Fibroblast of lung (primary cell): Measurements from ENCODE around the gene KDM8. TPM values are rescaled to one million over a fixed set of nuclear protein-coding genes. Genes with fewer than 3 reads are reported as not detected.
"Not testable (repeated sequence)": the region's sequence is repeated elsewhere in the genome, so short reads cannot be mapped to it uniquely, and the experiment has no call there.

ENCODE experiments used
- DNase-seq, 2 donors: peaks; one replicate each; pipeline versions ENCODE4 v3.0.0 to v3.0.0-alpha.2; 2010; ENCODE audit warnings: low read depth in 2 of 2
- H2AFZ ChIP-seq: 2 replicates; pipeline ENCODE4 v1.5.1; 2012; ENCODE audit warnings: low read length, control low read depth, inconsistent platforms
- H3K27ac ChIP-seq: 2 replicates; pipeline ENCODE4 v1.5.1; 2011; ENCODE audit warnings: low read length, control low read depth; ENCODE audit not compliant: insufficient read depth
- H3K27me3 ChIP-seq: 2 replicates; pipeline ENCODE4 v1.5.1; 2011; ENCODE audit warnings: mild to moderate bottlenecking, low read length; ENCODE audit not compliant: control insufficient read depth, insufficient read depth
- H3K36me3 ChIP-seq: 2 replicates; pipeline ENCODE4 v1.5.1; 2011; ENCODE audit warnings: low read length; ENCODE audit not compliant: control insufficient read depth, insufficient read depth
- H3K4me1 ChIP-seq: 2 replicates; pipeline ENCODE4 v1.5.1; 2011; ENCODE audit warnings: low read length; ENCODE audit not compliant: control insufficient read depth, insufficient read depth; ENCODE audit errors: extremely low read depth
- H3K4me2 ChIP-seq: 2 replicates; pipeline ENCODE4 v1.5.1; 2011; ENCODE audit warnings: low read length, control low read depth; ENCODE audit not compliant: insufficient read depth; ENCODE audit errors: extremely low read depth
- H3K4me3 ChIP-seq, 4 experiments: fragments of 200-600 bp in 1 of 4; sonication (generic) in 1 of 4; replicated peaks in 1 of 4; 2 replicates each; pipeline ENCODE4 v1.5.1; 2011 to 2016; ENCODE audit warnings: low read length in 4 of 4, low read depth in 3 of 4, mild to moderate bottlenecking in 3 of 4, control low read depth in 2 of 4, inconsistent platforms in 1 of 4, mixed read lengths in 1 of 4; ENCODE audit not compliant: insufficient read depth in 1 of 4; ENCODE audit errors: control extremely low read depth in 1 of 4
- H3K79me2 ChIP-seq: 2 replicates; pipeline ENCODE4 v1.5.1; 2012; ENCODE audit warnings: mild to moderate bottlenecking, low read length, inconsistent platforms; ENCODE audit not compliant: control insufficient read depth, insufficient read depth
- H3K9ac ChIP-seq: 2 replicates; pipeline ENCODE4 v1.5.1; 2011; ENCODE audit warnings: mild to moderate bottlenecking, low read length, control low read depth; ENCODE audit not compliant: insufficient read depth
- H3K9me3 ChIP-seq: 2 replicates; pipeline ENCODE4 v1.5.1; 2012; ENCODE audit warnings: low read depth, low read length; ENCODE audit not compliant: control insufficient read depth, insufficient read depth
- H4K20me1 ChIP-seq: 2 replicates; pipeline ENCODE4 v1.5.1; 2011; ENCODE audit warnings: low read length; ENCODE audit not compliant: control insufficient read depth, insufficient read depth; ENCODE audit errors: extremely low read depth
- EZH2 ChIP-seq: IDR thresholded peaks from 2 replicates; pipeline ENCODE4 v1.5.1; 2012; ENCODE audit warnings: low read length, control low read depth, mild to moderate bottlenecking; ENCODE audit errors: missing control alignments
- polyA plus RNA-seq, 2 donors: library from polyadenylated mRNA; depleted of rRNA in 1 of 2; stranded (reverse) in 1 of 2; unstranded in 1 of 2; fragments of >200 nt; gene quantifications; 2 replicates each; pipeline ENCODE4 v1.2.1, GENCODE V29; 2011 to 2012; ENCODE audit warnings: missing spikeins in 1 of 2
- total RNA-seq: library from RNA; depleted of rRNA; stranded (reverse); fragments of >200 nt; gene quantifications from 2 replicates; pipeline ENCODE4 v1.2.1, GENCODE V29; 2014
- TF ChIP-seq, protein P1 (sequence below), 2 donors: IDR thresholded peaks in 1 of 2; conservative IDR thresholded peaks in 1 of 2; 1 replicate in 1 of 2; 2 replicates in 1 of 2; pipeline ENCODE4 v1.5.1; 2011 to 2012; ENCODE audit warnings: low read length in 2 of 2, control low read depth in 1 of 2, inconsistent platforms in 1 of 2, low read depth in 1 of 2, mild to moderate bottlenecking in 1 of 2

The KDM8 gene
- total and polyA plus RNA-seq, 2 donors (not counting 1 experiment from before 2014, with no cell fraction given) = 2.0 to 3.6 TPM

DNA sequence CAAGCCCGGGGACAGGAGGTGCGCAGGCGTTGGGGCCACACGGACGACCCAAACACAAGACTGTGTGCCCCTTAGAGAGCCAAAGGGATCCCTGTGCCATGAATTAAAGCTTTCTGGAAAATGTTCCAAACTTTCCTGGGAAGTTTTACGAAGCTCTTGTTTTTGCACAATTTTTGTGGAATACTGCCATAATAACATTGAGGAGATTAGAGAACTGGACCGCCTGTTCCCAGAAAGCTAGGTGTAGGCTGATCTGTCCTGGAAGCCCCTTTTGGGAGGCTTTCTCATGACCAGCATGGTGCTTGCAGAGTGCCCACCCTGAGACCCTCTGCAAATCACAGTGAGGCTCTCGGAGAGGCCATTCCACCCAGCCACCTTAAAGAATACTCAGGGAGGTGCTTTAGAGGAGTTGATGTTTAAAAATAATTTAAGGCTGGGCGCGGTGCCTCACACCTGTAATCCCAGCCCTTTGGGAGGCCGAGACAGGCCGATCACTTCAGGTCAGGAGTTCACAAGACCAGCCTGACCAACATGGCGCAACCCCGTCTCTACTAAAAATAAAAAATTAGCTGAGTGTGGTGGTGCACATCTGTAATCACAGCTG lies 1.1 kb downstream of the KDM8 start:
- DNase-seq = no peak
- Histone ChIP-seq H2AFZ (peak overlapping the region; percentile 82), H3K27ac (peak overlapping the region; percentile 87), H3K4me2 (peak overlapping the region; percentile 81), H3K36me3 (no peaks in the 10 kb centered on the region), H3K4me3 (peak overlapping the region; percentile 70 to 87 (median 78)), H3K27me3 (no peaks in the 10 kb centered on the region), H4K20me1 (no peaks in the 10 kb centered on the region), H3K9me3 (no peaks in the 10 kb centered on the region), H3K4me1 (peaks cover 5% of the 10 kb centered on the region), H3K9ac (peak overlapping the region; percentile 88), H3K79me2 (no peaks in the 10 kb centered on the region)
- TF ChIP-seq EZH2 = no peak
- TF ChIP-seq, protein P1, sequence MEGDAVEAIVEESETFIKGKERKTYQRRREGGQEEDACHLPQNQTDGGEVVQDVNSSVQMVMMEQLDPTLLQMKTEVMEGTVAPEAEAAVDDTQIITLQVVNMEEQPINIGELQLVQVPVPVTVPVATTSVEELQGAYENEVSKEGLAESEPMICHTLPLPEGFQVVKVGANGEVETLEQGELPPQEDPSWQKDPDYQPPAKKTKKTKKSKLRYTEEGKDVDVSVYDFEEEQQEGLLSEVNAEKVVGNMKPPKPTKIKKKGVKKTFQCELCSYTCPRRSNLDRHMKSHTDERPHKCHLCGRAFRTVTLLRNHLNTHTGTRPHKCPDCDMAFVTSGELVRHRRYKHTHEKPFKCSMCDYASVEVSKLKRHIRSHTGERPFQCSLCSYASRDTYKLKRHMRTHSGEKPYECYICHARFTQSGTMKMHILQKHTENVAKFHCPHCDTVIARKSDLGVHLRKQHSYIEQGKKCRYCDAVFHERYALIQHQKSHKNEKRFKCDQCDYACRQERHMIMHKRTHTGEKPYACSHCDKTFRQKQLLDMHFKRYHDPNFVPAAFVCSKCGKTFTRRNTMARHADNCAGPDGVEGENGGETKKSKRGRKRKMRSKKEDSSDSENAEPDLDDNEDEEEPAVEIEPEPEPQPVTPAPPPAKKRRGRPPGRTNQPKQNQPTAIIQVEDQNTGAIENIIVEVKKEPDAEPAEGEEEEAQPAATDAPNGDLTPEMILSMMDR (conservative IDR thresholded peaks at IDR 0.05 in 1 of 2, IDR thresholded peaks at IDR 0.05 in 1 of 2; ENCODE audit: low read depth in 1 of 2, low read length in 2 of 2) = no peak

DNA sequence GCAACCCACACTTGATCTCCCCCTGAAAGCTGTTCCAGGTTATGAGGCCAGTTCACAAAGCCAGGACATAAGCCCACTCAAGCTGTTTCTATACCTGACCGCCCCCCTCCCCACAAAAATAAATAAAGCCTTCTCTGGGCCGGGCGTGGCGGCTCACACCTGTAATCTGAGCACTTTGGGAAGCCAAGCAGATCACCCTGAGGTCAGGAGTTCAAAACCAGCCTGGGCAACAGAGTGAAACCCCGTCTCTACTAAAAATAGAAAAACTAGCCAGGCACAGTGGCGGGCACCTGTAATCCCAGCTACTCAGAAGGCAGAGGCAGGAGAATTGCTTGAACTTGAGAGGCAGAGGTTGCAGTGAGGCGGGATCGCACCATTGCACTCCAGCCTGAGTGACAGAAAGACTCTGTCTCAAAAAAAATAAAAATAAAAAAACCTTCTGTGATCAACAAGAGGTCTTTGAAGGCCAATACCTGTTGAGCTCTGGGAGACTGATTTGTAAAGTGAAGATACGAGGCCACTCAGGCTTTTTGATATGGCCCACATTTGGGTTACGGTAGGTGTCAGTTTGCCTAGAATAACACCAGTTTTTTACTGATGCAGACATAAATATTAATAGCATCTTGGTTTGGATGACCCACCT lies 2.2 kb downstream of the KDM8 start:
- H3K27ac ChIP-seq = no peak overlapping the region
- H3K79me2 ChIP-seq = no peaks in the 10 kb centered on the region
- H3K27me3 ChIP-seq = no peaks in the 10 kb centered on the region
- H3K36me3 ChIP-seq = peaks cover 2% of the 10 kb centered on the region
- TF ChIP-seq, protein P1 (conservative IDR thresholded peaks at IDR 0.05 in 1 of 2, IDR thresholded peaks at IDR 0.05 in 1 of 2; ENCODE audit: low read depth in 1 of 2, low read length in 2 of 2) = no peak
- TF ChIP-seq EZH2 = no peak
- peaks cover 5% of the 10 kb centered on the region for H3K4me1 ChIP-seq
- no peaks in the 10 kb centered on the region for H3K9me3 ChIP-seq
- no peak for DNase-seq
- H4K20me1 ChIP-seq = no peaks in the 10 kb centered on the region
- no peak overlapping the region for H2AFZ ChIP-seq
- H3K9ac ChIP-seq = no peak overlapping the region
- no peak overlapping the region for H3K4me2 ChIP-seq
- H3K4me3 ChIP-seq = no peak overlapping the region

DNA sequence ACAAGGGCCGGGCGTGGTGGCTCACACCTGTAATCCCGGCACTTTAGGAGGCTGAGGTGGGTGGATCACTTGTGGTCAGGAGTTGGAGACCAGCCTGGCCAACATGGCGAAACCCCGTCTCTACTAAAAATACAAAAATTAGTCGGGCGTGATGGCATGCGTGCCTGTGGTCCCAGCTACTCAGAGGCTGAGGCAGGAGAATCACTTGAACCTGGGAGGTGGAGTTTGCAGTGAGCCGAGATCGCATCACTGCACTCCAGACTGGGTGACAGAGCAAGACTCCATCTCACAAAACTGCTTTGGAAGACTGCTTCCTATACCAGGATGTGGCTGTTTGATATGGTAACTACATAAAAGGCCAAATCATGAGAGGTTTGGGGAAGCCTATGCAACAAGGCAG lies 3.8 kb downstream of the KDM8 start:
- not testable (repeated sequence) for H3K4me1 ChIP-seq, H3K27me3 ChIP-seq, H2AFZ ChIP-seq, H3K36me3 ChIP-seq, H3K9me3 ChIP-seq, H3K4me3 ChIP-seq, H3K79me2 ChIP-seq, DNase-seq, H3K4me2 ChIP-seq, H3K9ac ChIP-seq, H4K20me1 ChIP-seq, H3K27ac ChIP-seq
